DOHH2 (cell line): Measurements from ENCODE around the gene WBP4.
A peak's percentile ranks its signal among the peaks of the same experiment; 100 is the strongest.

Source experiments
- H3F3A ChIP-seq: fragments of 200-600 bp; sonication (generic), shearing (Covaris generic); 2 replicates; pipeline ENCODE4 v1.6.0; 2016; ENCODE audit warnings: antibody characterized with exemption, mild to moderate bottlenecking; ENCODE audit not compliant: control insufficient read depth, insufficient read depth
- H3K27ac ChIP-seq: fragments of 200-600 bp; sonication (generic); 2 replicates; pipeline ENCODE4 v1.5.1; 2014; ENCODE audit warnings: low read depth, mild to moderate bottlenecking, low read length, moderate library complexity
- H3K27me3 ChIP-seq: fragments of 200-600 bp; sonication (generic); 2 replicates; pipeline ENCODE4 v1.6.1; 2014; ENCODE audit warnings: mild to moderate bottlenecking, low read length, mixed read lengths; ENCODE audit not compliant: control insufficient read depth
- H3K36me3 ChIP-seq: fragments of 200-600 bp; sonication (generic); 2 replicates; pipeline ENCODE4 v1.6.1; 2014; ENCODE audit warnings: mild to moderate bottlenecking, low read length, moderate library complexity, mixed read lengths; ENCODE audit not compliant: control insufficient read depth
- H3K4me1 ChIP-seq: fragments of 200-600 bp; sonication (generic); 2 replicates; pipeline ENCODE4 v1.6.1; 2014; ENCODE audit warnings: mild to moderate bottlenecking, low read length, mixed read lengths; ENCODE audit not compliant: control insufficient read depth
- H3K4me2 ChIP-seq: fragments of 200-600 bp; sonication (generic); 2 replicates; pipeline ENCODE4 v1.6.0; 2014; ENCODE audit warnings: mild to moderate bottlenecking, low read length, moderate library complexity
- H3K4me3 ChIP-seq: fragments of 200-600 bp; sonication (generic); 2 replicates; pipeline ENCODE4 v1.5.1; 2014; ENCODE audit warnings: mild to moderate bottlenecking, low read length, mixed read lengths
- H3K79me2 ChIP-seq: fragments of 200-600 bp; sonication (generic); 2 replicates; pipeline ENCODE4 v1.6.1; 2014; ENCODE audit warnings: mild to moderate bottlenecking, low read length, mixed read lengths; ENCODE audit not compliant: control insufficient read depth
- H3K9me2 ChIP-seq: fragments of 200-600 bp; sonication (generic); replicated peaks from 2 replicates; pipeline ENCODE4 v1.6.1; 2014; ENCODE audit warnings: mild to moderate bottlenecking, low read length, mixed read lengths; ENCODE audit not compliant: control insufficient read depth
- H3K9me3 ChIP-seq: fragments of 200-600 bp; sonication (generic); 2 replicates; pipeline ENCODE4 v1.6.1; 2014; ENCODE audit warnings: antibody characterized with exemption, low read length, mixed read lengths; ENCODE audit not compliant: control insufficient read depth, insufficient read depth
- H4K20me1 ChIP-seq: fragments of 200-600 bp; sonication (generic); 2 replicates; pipeline ENCODE4 v1.6.0; 2014; ENCODE audit warnings: low read depth, mild to moderate bottlenecking, antibody characterized with exemption, low read length, moderate library complexity; ENCODE audit not compliant: control insufficient read depth, insufficient read depth
- CTCF ChIP-seq: fragments of 200-600 bp; sonication (generic); IDR thresholded peaks from one replicate; pipeline ENCODE4 v1.5.1; 2014; ENCODE audit warnings: antibody characterized with exemption, mild to moderate bottlenecking, low read depth, low read length; ENCODE audit not compliant: poor library complexity, severe bottlenecking
- EZH2phosphoT487 ChIP-seq: fragments of 200-600 bp; sonication (generic); IDR thresholded peaks from 2 replicates; pipeline ENCODE4 v1.6.1; 2017; ENCODE audit warnings: borderline replicate concordance, mild to moderate bottlenecking, antibody characterized with exemption, low read length, moderate library complexity, mixed read lengths

Gene WBP4

GRCh38 chr13:41048640-41049039 is 12.7 kb upstream of the WBP4 start:
- no peaks in the 10 kb centered on the region for H3F3A ChIP-seq
- no peak overlapping the region for H3K4me2 ChIP-seq
- H3K79me2 ChIP-seq, result peaks cover 58% of the 10 kb centered on the region
- H3K4me1 ChIP-seq, result peaks cover 40% of the 10 kb centered on the region
- no peak overlapping the region for H3K27ac ChIP-seq
- H3K4me3 ChIP-seq, result no peak overlapping the region
- H3K9me2 ChIP-seq, result no peaks in the 10 kb centered on the region
- TF ChIP-seq CTCF, result no peak
- no peak for TF ChIP-seq EZH2phosphoT487
- H3K27me3 ChIP-seq, result no peaks in the 10 kb centered on the region
- H3K9me3 ChIP-seq, result no peaks in the 10 kb centered on the region
- no peaks in the 10 kb centered on the region for H4K20me1 ChIP-seq
- peaks cover 5% of the 10 kb centered on the region; the same call in 1 of the 2 replicates for H3K36me3 ChIP-seq

- Histone ChIP-seq H3K4me1 (peaks cover 51% of the 10 kb centered on the region), H3K27ac (no peak overlapping the region), H3K27me3 (no peaks in the 10 kb centered on the region), H3K9me3 (no peaks in the 10 kb centered on the region), H3F3A (no peaks in the 10 kb centered on the region), H3K36me3 (peaks cover 5% of the 10 kb centered on the region), H3K4me2 (peak overlapping the region; percentile 37), H3K4me3 (no peak overlapping the region), H3K9me2 (no peaks in the 10 kb centered on the region), H3K79me2 (peaks cover 69% of the 10 kb centered on the region), H4K20me1 (no peaks in the 10 kb centered on the region)
- no peak for TF ChIP-seq EZH2phosphoT487
- TF ChIP-seq CTCF, result no peak
Observed at GRCh38 chr13:41049480-41050440, 11.5 kb upstream of the WBP4 start.

GRCh38 chr13:41052441-41052840 is 8.9 kb upstream of the WBP4 start:
- Histone ChIP-seq H4K20me1 (no peaks in the 10 kb centered on the region), H3K36me3 (peaks cover 5% of the 10 kb centered on the region), H3K27me3 (no peaks in the 10 kb centered on the region), H3F3A (no peaks in the 10 kb centered on the region), H3K9me3 (no peaks in the 10 kb centered on the region), H3K9me2 (no peaks in the 10 kb centered on the region), H3K4me1 (peaks cover 78% of the 10 kb centered on the region), H3K4me3 (no peak overlapping the region), H3K79me2 (peaks cover 96% of the 10 kb centered on the region), H3K4me2 (peak overlapping the region; percentile 72; the same call in 1 of the 2 replicates), H3K27ac (no peak overlapping the region)
- TF ChIP-seq EZH2phosphoT487 (no peak), CTCF (no peak)
